HS-5 (cell line): ENCODE results near the gene ENOX1.

Experiments used
- DNase-seq: peaks from one replicate; pipeline ENCODE4 v3.0.0-alpha.2; 2012; ENCODE audit warnings: low read depth

The ENOX1 gene

DNA sequence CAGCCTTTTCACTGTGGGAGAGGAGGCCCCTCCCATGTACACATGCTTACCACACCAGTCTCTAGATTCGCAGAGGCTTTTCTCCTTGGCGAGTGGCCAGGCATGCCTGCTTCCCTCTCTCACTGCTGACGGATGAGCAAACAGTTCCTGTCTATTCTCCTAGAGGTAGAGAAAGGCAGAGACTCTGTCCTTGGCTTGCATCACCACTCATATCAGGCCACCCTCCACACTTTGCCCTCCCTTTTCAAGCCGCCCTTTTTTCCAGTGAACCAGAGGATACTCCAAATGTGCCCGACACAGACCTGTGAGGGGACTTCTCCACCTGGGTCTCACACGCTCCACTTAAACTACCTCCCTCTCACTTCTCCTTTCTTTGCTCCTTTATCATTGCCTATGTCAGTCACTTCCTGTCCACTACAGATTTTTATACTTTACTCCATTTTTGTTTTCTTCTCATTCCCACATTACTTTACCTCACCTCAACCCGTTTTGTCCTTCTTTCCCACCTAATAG, 478.8 kb downstream of the ENOX1 start:
- no peak for DNase-seq

DNA sequence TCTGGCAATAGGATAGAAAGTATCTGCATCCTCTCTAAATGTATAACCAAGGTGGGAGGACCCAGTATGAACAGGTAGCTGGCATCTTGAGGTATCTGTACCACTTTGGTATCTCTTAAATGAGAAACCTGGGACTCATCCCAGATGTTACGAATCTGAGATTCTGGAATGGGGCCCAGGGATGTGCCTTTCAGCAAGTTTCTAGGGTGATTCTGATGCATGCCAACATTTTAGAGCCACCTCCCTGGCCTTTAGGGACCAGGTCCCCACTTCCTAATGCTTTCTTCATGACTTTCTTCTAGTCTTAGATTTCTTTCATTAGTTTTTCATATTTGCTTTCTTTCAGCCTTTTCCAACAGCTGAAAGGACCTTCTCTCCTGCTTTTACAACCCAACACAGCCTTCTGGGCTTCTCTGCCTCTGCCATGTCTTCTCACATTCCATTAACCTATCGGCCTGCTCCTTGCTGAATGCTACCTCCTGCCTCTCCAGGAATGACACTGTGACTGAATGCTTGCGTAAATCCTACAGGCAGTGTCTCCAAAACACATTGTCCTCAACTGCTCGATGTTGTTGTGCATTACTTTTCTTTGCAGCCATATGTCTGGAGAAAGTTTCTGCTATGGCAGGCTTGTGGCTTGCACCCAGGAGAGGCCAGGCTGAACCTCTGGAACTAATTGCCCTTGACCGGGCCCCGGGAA, 479.4 kb downstream of the ENOX1 start:
- no peak for DNase-seq

DNA sequence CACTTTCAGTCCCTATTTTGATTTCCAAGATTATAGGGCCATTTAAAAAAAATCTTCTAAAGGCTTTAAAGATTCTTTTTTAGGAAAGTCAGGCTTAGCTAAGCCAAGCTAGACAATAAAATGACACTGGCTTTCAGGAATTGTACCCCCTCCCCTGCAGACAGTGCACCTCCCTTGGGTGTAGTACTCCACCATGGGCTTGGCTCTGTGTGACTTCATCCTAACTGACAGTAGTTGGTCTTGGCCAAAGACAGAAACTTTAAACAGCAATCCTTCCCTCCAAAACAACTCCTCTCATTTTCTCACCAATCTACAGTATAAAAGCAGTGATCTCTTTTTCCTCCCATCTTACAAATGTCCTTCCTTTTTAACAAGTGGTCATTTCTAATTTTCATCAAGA, 480.4 kb downstream of the ENOX1 start:
- no peak for DNase-seq

DNA sequence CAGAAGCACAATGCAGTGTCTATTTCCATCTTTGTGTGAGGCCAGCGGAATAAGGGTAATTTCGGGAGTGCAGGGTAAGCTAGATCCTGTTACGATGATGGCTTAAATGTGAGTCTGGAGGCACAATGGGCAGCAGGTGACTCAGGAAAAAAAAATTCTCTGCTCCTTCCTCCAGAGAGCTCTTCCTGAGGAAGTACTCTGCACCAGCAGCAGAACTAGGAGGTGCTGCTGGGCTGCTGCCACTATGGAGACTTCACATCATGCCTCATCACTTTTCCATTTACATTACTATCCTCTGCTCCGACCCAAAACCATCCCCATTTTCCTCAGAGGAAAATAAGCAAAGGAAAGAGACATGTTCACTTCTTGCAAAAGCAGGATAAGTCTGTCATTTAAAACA, 481.4 kb downstream of the ENOX1 start:
- no peak for DNase-seq

DNA sequence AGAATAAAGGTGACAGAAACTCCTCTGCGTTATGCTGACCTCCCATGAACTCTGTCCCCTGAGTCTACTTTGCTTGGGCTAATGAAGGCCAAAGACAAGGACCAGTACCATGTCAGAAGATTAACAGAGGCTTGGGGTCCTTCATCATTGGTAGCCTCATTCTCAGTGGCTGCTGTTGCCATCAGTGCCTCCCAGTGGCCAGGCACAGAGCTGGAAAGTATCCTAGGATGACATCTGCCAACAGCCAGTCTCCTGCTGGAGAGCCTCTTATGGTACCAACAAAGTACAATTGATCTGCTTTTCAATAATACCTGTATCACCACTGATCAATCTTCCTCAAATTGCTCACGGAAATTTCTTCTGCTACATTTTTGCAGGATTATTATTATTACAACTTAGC, 481.8 kb downstream of the ENOX1 start:
- DNase-seq = no peak

DNA sequence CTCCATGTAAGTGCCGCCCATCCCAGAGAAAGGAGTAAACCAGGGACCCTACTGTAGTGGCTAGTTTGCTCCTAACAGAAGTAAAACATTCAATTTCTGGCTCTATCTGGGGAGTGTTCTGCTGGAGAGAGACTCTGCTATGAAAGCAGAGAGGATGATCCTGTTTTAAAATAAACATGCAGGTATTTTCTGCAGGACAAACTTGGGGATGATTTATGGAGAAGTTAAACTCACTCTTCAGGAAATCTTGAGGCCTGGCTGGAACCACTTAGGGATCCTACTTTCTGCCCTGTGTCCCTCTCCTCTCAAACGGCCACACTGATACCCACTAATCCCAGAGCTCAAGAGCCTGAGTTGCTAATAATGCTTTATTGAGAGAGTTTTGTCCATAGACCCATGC, 482.3 kb downstream of the ENOX1 start:
- DNase-seq = no peak

DNA sequence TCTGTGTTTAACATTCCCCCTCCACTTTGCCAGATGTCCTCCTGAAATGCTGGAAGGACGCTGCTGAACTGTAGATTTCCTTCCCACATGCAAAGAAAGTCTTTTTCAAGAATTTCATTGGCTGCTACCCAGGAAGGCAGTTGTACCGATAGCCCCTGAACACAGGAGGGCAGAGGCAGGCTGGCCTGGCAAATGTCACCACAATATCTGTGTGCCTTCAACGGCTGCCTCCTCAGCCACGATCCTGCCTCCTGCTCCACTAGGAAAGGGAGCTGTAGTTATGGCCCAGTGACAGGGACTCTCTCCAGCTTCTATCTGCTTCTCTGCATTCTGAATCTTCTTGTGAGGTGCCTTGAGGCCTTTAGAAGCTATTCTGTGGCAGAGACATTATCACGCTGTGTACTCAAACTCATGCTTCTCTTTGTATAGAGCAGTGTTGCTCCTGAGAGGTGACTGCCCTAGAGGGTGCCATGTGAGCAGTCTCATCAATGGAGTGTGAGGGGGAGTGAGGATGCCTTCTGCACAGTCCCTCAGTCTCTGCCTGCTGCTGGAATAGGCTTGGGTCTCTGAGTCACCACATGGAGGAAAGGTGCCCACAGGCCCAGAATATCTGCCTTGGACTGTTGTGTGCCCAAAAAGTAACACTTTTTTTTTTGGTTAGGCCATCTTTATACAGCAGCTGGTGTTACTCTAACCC, 483.6 kb downstream of the ENOX1 start:
- DNase-seq = no peak

DNA sequence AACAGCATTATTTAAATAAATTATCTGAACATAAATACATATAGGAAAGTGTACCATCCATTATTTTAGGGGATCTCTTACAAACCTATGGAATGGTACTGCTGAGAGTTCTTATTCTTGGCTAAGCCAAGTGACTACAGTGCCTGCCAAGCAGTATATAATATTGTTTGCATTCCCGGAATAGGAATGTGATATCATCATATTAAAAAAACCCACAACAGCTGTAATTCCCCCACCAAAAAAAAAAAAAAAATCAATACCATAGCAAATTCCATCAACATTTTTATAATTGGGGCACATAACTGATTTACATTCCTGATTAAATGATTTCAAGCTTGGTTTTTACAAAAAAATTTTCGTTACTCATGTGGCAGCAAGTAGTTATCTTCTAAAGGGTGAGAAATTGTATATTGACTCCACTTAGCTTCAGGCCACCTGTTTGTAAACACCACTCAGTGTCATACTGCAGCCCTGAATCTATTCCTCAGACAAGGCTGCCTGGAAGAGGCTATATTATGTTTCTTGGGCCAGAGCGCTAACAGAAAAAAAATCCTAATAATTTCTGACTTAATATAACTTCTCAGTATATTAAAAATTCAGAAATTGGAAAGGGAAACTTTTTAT, 485.3 kb downstream of the ENOX1 start:
- no peak for DNase-seq

DNA sequence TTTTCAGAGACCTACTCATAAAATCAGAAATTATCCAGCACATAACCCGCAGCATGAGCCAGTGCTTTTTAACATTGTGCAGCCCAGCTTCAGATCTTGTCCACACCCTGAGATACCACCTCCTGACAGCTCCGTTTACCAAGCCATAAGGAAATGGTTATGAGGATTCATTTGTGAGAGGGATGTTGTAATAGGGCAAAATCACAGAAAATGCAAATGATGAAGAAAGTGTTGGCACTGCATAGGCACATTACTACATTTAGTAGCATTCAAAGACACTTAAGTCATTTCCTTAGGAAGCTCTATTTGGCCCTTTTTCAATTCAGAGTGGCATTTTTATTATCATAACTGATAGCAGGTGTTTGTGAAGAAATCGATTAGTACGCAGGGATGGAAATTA, 485.9 kb downstream of the ENOX1 start:
- DNase-seq = peak; percentile 49

DNA sequence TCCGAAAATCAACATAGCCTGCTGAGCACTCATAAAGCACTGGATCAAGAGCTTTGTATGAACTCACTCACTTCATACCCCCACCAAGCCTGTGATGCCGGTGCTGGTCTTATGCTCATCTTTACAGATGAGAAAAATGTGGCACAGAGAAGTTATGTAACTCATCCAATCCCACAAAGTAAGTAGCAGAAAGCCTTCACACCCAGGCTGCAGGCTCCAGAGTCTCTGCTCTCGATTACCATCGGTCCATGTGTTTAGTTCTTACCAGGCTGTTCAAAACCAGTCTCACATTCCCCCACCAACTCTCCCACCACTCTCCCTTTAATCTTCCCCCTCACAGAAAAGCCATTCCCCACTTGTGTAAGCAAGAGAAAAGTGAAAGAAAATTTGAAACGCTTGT, 487.4 kb downstream of the ENOX1 start:
- no peak for DNase-seq

DNA sequence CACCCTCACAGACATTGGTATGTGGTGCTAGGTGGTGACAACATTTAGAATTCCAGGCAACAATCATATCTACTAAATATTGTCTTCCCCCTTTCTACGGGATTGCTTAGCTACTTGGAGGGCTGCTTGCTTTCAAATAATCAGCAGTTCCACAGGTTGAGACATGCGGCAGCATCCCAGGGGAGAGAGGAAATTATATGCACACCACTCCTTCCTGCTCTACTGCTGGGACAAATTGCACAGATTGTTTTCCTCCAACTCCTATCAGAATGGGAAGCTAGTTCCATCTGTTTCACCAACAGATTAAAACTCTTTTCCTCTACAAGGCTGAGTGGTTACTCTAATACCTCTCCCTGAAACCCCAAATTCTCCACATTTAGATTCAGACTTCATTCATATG, 488.0 kb downstream of the ENOX1 start:
- DNase-seq = no peak

DNA sequence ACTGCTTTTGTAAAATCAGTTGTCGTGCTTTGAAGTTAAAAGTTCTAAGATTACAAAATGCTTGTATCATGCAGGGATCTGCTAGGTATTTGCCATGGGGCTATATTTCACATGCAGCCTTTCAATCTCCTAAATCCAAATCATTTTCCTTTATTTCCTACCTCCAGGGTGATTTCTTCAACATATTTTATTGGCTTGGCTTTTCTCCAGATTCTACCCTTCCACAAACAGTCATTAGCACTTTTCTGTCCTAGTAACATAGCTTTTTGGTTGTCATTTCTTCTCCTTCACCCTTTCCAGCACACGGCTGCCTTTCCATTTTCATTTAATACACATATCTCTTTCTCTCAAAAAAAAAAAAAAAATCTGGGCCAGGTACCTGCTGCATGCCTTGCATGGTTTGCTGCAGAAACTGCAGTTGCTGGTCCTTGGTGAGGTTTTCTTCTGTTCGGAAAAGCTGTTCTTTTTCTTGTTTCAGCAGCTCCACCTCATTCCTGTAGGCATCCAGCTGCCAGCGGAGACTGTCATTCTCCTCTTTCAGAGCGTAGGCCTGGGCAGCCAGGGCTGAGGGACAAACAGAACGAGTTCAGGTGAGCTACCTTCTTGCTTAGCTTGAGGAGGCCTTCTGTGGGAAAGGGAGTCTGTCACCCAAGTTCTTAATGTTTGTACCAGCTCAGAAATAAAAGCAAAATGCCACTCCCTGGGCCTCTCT, 488.6 kb downstream of the ENOX1 start:
- DNase-seq = no peak

DNA sequence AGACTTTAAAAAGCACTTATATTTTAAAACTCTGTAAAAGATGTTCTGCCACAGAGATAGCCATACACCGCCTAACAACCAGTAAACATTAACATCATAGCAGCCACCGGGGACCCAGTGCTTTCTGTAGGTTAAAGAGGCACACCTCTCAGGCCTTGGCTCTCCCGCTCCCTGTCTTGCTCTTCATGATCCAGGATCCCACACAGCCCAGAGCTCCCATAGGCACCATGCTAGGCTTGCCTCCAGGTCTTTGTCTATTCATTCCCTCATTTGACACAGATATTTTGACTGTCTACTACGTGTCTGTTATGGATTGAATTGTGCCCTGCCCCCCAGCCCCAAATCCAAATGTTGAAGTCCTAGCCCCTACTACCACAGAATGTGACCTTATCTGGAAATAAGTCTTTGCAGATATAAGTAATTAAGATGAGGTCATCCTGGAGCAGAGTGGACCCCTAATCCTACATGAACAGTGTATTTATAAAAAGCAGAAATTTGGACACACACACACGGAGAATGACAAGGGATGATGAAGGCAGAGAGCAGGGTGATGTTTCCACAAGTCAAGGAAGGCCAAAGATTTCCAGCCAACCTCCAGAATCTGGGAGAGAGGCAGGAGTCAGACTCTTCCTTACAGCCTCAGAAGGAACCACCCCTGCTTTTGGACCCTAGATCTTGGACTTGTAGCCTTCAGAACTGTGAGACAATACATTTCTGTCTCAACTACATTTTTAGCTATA, 490.8 kb downstream of the ENOX1 start:
- no peak for DNase-seq

DNA sequence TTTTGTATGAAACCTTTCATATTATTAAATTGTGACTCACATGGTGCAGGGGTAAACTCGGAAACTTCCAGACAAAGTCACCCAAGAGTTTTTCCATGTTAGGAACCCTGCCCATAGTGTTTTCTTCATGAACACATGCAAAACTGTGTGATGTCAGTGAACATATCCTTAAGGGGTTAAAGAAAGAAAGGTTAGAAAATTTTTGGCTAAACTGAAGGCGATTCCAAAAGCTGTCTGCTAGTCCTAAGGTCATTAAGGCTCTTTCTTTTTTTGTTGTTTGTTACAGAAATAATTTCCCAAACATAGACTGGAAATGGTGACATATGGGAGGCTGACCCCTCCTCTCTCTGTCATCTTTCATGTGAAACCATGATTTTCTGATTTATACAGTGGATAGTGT, 491.5 kb downstream of the ENOX1 start:
- DNase-seq = no peak

DNA sequence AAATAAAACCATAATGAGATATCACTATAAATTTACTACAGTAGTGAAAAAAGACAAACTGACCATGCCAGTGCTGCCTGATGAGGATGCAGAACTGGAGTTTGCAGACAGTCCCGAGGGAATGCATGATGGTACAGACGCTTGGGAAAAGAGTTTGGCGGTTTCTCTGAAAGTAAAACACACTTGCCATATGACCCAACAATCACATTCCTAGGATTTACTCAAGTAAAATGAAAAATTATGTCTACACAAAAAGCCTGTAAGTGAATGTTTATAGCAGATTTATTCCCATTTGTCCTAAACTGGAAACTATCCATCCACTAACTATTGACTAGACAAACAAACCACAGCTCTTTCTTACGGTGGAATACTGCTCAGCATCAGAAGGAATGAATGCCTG, 492.4 kb downstream of the ENOX1 start:
- DNase-seq = no peak

DNA sequence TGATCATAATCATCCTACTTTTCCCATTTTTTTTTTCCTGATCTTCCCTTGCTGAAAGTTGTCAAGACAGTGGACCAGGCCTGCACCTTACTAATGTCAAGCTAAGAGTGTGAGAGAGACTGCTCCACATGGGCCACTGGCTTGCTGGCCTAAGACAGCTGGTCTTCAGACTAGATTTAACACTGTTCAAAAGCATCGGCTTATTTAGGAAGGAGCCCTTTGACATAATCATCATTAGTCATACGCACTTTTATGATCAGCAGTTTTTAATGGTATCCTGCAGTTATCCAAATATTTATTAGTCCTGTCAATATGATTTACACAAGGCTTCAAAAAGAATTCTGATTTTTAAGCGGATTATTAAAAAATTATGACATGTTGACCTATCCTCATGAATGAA, 492.8 kb downstream of the ENOX1 start:
- no peak for DNase-seq

DNA sequence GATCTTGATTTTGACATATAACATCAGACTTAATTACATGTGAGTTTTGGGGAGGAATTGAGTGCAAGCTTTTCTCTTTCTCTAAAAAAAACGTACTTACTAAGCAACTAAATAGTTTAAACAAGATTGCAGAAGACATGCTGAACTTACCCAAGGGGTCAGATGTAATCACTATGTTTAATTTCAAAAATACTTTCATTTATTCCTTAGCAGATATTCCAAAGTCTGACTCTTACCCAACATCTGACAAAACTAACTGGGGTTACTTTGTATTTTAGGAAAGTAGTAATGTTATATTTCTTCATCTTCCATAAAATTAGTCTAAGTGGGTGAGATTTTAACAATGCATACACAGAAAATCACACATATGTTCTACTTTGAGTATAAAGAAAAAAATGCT, 493.2 kb downstream of the ENOX1 start:
- DNase-seq = no peak

DNA sequence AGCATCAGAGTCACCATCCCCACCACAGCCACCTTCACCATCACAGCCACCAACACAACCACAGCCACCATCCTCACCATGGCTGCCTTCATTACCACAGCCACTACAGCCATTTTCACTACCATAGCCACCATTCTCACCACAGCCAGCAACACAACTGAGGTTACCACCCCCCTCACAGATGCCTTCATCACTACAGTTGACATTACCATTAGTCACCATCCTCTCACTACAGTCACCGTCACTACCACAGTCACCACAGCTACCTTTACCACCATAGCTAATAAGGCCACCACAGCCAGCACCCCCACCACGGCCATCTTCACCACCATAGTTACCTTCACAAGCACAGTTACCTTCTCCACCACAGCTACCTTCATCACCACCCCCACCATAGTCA, 493.8 kb downstream of the ENOX1 start:
- no peak for DNase-seq

DNA sequence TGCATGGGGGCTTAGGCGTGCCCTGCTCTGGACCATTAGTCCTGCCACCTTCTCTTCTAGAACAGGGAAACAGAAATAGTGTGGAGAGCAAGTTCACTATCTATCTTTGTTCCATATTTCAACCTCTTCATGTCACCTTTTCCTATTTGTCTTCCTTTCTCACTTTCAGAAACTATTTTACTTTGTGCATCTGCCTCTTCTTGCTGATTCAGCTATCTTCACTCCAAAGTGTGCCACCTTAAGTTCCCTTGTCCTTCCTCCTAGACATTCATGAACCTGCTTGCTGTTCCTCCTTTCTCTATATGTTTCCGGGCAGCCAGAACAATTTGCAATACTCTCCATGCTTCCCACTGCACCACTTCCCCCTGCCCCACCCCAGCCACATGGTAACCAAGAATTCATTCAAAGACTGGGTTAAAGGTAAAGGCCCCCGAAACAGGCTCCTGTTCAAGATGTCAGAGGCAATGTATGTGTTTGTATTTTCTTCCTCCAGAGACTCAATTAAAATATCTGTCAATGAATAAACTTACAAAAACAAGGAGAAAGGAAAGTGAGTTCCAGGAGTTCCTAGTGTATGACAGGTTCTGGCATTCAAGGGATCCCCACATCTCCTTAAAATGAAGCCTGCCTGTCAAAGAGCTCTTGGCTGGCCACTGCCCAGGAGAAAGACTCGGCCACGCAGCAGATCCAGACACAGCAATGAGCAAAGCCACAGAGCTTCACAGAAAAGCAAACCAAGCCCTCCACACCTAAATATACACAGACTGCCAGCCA, 495.3 kb downstream of the ENOX1 start:
- no peak for DNase-seq

DNA sequence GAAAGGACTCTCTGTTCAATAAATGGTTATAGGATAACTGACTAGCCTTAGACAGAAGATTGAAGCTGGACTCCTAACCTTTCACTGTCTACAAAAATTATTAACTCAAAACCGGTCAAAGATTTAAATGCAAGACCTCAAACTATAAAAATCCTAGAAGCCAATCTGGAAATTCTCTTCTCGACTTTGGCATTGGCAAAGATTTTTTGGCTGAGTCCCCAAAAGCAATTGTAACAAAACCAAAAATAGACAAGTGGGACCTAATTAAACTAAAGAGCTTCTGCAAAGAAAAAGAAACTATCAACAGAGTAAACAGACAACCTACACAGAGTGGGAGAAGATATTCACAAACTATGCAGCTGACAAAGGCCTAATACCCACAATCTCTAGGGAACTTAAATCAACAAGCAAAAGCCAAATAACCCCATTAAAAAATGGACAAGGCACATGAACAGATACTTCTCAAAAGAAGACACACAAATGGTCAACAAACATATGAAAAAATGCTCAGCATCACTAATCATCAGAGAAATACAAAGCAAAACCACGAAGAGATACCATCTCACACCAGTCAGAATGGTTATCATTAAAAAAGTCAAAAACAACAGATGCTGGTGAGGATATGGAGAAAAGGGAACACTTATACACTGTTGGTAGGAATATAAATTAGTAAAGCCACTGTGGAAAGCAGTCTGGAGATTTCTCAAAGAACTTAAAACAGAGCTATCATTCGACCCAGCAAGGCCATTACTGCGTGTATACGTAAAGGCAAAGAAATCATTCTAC, 497.1 kb downstream of the ENOX1 start:
- no peak for DNase-seq
